ENCODE measurements around the gene ASNS. TPM values are rescaled to one million over a fixed set of nuclear protein-coding genes. Genes with fewer than 3 reads are reported as not detected.

Gene ASNS
- total RNA-seq, 1 experiment from 2014 or later, result 95.1 TPM

DNA sequence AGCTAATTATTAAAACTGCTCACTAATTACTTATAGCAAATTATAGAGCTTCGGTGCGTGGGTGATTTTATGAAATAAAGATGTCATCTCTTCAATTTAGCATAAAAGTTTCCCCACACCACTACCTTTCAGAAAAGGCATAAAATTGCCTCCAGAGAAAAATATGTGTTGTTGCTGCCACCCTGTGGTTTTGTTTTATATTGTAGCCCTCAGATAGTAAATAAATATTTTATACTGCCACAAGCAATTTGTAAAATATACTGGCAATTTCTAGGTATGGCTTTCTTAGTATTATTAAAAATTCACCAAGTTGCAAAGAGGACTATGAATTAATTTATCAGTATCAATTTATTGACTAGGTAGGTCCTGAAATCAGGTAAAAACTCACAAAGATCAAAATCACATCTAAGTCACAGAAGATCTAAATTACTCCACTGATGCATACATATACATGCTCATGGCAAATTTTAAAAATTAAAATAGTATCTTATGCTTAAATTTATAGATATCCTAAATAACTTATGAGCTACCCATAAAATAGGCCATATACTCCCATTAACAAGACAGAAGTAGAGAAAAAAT, 26.5 kb downstream of the ASNS start:
- H3K4me1 Mint-ChIP-seq, result no peaks in the 10 kb centered on the region
- H4K8ac ChIP-seq (replicated peaks; ENCODE audit: insufficient read length, low read depth, low read length), result no peak overlapping the region
- H4K20me1 ChIP-seq (ENCODE audit: control insufficient read depth, insufficient read depth, insufficient read length), result no peaks in the 10 kb centered on the region
- no peak overlapping the region for H3K4ac ChIP-seq (ENCODE audit: low read depth, low read length)
- no peak overlapping the region for H2BK120ac ChIP-seq (ENCODE audit: low read depth, low read length, poor library complexity, severe bottlenecking)
- no peaks in the 10 kb centered on the region for H3K9me3 ChIP-seq (ENCODE audit: control insufficient read depth, low read depth, low read length)
- no peak overlapping the region for H3K14ac ChIP-seq (ENCODE audit: insufficient read depth, low read length)
- peaks cover 5% of the 10 kb centered on the region for H3K27me3 Mint-ChIP-seq (ENCODE audit: low read depth)
- no CpG with 5 or more reads among the region's 2 CpGs for WGBS (ENCODE audit: extremely low coverage, insufficient read length, low lambda C conversion rate)
- H2BK20ac ChIP-seq (ENCODE audit: low read depth, low read length, poor library complexity, severe bottlenecking), result no peak overlapping the region
- peaks cover 18 to 20% of the 10 kb centered on the region in 2 experiments for H3K9me3 Mint-ChIP-seq
- H3K18ac ChIP-seq (ENCODE audit: insufficient read length, low read depth, low read length), result no peak overlapping the region
- H3K27me3 ChIP-seq (ENCODE audit: insufficient read depth, low read length), result no peaks in the 10 kb centered on the region
- H3K4me3 Mint-ChIP-seq, result no peak overlapping the region
- no peak overlapping the region for H3K27ac ChIP-seq (ENCODE audit: insufficient read length, low read depth, low read length)
- H4K91ac ChIP-seq (ENCODE audit: insufficient read length, low read depth, low read length), result no peak overlapping the region
- no peak overlapping the region for H2BK12ac ChIP-seq (ENCODE audit: insufficient read length, low read depth, low read length)
- H2BK5ac ChIP-seq (ENCODE audit: insufficient read length, low read length), result no peak overlapping the region
- H3K23me2 ChIP-seq (ENCODE audit: insufficient read length, low read depth, low read length, poor library complexity, severe bottlenecking), result no peaks in the 10 kb centered on the region
- H3K4me2 ChIP-seq (ENCODE audit: insufficient read depth, insufficient read length, low read length), result no peak overlapping the region
- H2BK15ac ChIP-seq (ENCODE audit: low read depth, low read length), result no peak overlapping the region
- DNase-seq, result no peak
- no peak overlapping the region for H2AFZ ChIP-seq (ENCODE audit: low read length)
- H3K79me1 ChIP-seq (ENCODE audit: insufficient read depth, low read depth, low read length, poor library complexity, severe bottlenecking), result no peaks in the 10 kb centered on the region
- TF ChIP-seq CTCF (conservative IDR thresholded peaks at IDR 0.05), result peak; percentile 67
- H4K5ac ChIP-seq (ENCODE audit: insufficient read length, low read depth, low read length), result no peak overlapping the region
- no peaks in the 10 kb centered on the region for H3K79me2 ChIP-seq (ENCODE audit: insufficient read depth, low read length)
- no peak overlapping the region for H3K27ac Mint-ChIP-seq
- no peak overlapping the region for H2AK5ac ChIP-seq (ENCODE audit: insufficient read length, low read length)
- H3K23ac ChIP-seq (ENCODE audit: insufficient read length, low read depth, low read length), result no peak overlapping the region
- H3K4me1 ChIP-seq (ENCODE audit: insufficient read depth, low read length), result no peaks in the 10 kb centered on the region
- H3K36me3 Mint-ChIP-seq (ENCODE audit: insufficient read depth in 1 of 3, low read depth in 3 of 3), result peaks cover 1 to 20% (median 8%) of the 10 kb centered on the region in 3 experiments; a peak in 6 of 7 replicates
- no peak overlapping the region for H3K9ac ChIP-seq (ENCODE audit: extremely low read depth, insufficient read length, low read length)
- no peak overlapping the region for H3T11ph ChIP-seq (ENCODE audit: low read length)
- no peak overlapping the region for H3K56ac ChIP-seq (ENCODE audit: insufficient read length, low read depth, low read length)
